Lower leg skin (tissue), 3 donors: ENCODE data around the gene PTPRB.

Experiments used
- POLR2A ChIP-seq, 2 donors: fragments of 450-650 bp; IDR thresholded peaks; one replicate each; pipeline ENCODE4 v1.6.1; 2016 to 2017; ENCODE audit warnings: antibody characterized with exemption in 2 of 2, mild to moderate bottlenecking in 1 of 2, moderate library complexity in 1 of 2
- TF ChIP-seq, protein P1 (sequence below), 3 donors: fragments of 450-650 bp; IDR thresholded peaks; one replicate each; pipeline ENCODE4 v1.5.1; 2016; ENCODE audit warnings: antibody characterized with exemption in 3 of 3, mild to moderate bottlenecking in 3 of 3, moderate library complexity in 2 of 3

DNA sequence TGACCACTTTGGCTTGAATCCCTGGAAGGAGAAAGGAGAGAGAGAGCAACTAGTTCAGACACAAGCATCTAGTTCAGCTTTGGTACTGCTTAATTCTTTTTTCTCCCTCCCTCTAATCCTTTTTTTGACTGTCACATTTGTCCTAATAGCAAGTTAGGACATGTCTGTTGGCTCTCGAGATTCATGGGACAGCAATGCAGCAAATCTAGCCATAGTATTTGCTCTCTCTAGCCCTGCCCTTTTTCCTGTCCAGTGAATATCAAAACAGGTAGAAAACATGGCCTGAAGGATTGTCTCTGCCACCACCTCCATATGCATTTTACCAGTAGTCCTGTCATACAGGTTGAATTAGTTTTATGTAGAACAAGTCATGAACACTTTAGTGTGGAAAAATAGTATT is 116.4 kb downstream of the PTPRB start:
- TF ChIP-seq POLR2A (IDR thresholded peaks at IDR 0.05) = no peak
- TF ChIP-seq, protein P1, sequence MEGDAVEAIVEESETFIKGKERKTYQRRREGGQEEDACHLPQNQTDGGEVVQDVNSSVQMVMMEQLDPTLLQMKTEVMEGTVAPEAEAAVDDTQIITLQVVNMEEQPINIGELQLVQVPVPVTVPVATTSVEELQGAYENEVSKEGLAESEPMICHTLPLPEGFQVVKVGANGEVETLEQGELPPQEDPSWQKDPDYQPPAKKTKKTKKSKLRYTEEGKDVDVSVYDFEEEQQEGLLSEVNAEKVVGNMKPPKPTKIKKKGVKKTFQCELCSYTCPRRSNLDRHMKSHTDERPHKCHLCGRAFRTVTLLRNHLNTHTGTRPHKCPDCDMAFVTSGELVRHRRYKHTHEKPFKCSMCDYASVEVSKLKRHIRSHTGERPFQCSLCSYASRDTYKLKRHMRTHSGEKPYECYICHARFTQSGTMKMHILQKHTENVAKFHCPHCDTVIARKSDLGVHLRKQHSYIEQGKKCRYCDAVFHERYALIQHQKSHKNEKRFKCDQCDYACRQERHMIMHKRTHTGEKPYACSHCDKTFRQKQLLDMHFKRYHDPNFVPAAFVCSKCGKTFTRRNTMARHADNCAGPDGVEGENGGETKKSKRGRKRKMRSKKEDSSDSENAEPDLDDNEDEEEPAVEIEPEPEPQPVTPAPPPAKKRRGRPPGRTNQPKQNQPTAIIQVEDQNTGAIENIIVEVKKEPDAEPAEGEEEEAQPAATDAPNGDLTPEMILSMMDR (IDR thresholded peaks at IDR 0.05) = no peak
